BLaER1 (cell line): ENCODE measurements around the gene TRMT2A.

Experiments
- H3K27ac ChIP-seq: shearing (Covaris generic); formaldehyde crosslinking; 2 replicates; pipeline ENCODE4 v1.8.1; 2022
- H3K27me3 ChIP-seq: shearing (Covaris generic); formaldehyde crosslinking; 2 replicates; pipeline ENCODE4 v1.8.1; 2022
- H3K36me3 ChIP-seq: shearing (Covaris generic); formaldehyde crosslinking; 2 replicates; pipeline ENCODE4 v1.8.1; 2022
- H3K4me1 ChIP-seq: shearing (Covaris generic); formaldehyde crosslinking; 2 replicates; pipeline ENCODE4 v1.8.1; 2022
- H3K4me2 ChIP-seq: shearing (Covaris generic); formaldehyde crosslinking; 2 replicates; pipeline ENCODE4 v1.8.1; 2022
- H3K4me3 ChIP-seq: shearing (Covaris generic); formaldehyde crosslinking; 2 replicates; pipeline ENCODE4 v1.8.1; 2022
- H3K9ac ChIP-seq: shearing (Covaris generic); formaldehyde crosslinking; 2 replicates; pipeline ENCODE4 v1.8.1; 2022
- H3K9me3 ChIP-seq: shearing (Covaris generic); formaldehyde crosslinking; 2 replicates; pipeline ENCODE4 v1.8.1; 2022
- H4K20me1 ChIP-seq: shearing (Covaris generic); formaldehyde crosslinking; 2 replicates; pipeline ENCODE4 v1.8.1; 2022
- Cebpa-rat ChIP-seq: shearing (Covaris generic); IDR thresholded peaks from 2 replicates; pipeline ENCODE4 v1.8.1; 2022

TRMT2A gene

DNA sequence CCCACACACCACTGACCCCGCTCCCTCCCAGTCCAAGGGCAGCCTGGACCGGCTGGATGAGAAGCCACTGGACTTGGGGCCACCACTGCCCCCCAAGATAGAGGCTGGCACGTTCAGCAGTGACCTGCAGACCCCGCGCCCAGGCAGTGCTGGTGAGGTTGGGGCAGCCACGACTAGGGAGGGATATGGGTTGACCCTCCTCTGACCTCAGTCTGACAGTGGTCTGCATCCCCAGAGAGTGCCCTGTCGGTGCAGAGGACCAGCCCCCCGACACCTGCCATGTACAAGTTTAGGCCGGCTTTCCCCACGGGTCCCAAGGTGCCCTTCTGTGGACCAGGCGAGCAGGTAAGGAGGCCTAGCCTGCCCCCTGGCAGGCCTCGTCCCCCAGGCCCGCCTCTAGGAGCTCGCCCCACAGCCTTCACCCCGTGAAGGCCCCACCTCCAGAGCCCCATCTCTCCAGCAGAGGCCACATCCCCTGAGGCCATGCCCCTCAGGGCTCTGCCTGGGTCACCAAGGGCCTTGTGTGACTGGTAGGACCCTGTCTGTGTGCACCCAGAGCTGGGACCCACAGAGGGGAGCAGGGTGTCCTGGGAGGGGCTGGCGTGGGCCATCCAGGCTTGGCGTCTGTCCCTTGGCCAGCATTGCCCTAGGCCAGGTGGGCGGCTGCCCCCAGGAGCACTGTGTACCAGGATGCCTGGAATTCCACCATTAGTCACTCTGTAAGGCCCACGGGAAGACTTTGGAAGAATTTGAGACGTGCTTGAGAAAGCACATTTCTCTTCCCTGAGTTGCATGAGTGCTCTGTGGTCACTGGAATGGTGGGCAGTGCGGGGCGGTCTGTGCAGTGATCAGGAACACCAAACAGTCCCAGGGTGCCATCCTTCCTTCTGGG, 24.4 kb upstream of the TRMT2A start:
- Histone ChIP-seq H3K4me1 (peaks cover 52% of the 10 kb centered on the region), H3K4me2 (peak overlapping the region; percentile 66), H3K36me3 (peaks cover 70% of the 10 kb centered on the region), H3K27me3 (no peaks in the 10 kb centered on the region), H3K27ac (peak overlapping the region; percentile 55), H3K9me3 (no peaks in the 10 kb centered on the region), H3K4me3 (no peak overlapping the region), H3K9ac (peak overlapping the region; percentile 48; the same call in 1 of the 2 replicates), H4K20me1 (peaks cover 72% of the 10 kb centered on the region)
- no peak for TF ChIP-seq Cebpa-rat

DNA sequence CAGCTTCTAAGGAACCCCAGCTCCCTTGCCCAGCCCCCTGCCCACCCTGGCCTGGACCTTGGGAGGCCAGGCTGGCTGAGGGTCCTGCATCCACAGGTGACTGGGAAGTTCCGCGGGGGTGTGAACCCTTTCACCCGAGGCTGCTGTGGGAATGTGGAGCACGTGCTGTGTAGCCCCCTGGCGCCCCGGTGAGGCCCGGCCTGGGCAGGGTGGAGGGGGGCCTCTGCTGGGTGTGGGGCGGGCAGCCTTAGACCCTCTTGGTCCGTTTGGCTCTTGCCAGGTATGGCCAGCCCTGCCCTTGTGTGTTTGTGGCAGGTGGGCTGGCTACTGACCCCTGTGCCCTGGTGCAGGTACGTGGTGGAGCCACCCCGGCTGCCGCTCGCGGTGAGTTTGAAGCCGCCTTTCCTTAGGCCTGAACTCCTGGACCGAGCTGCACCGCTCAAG, 23.5 kb upstream of the TRMT2A start:
- Histone ChIP-seq H3K9me3 (no peaks in the 10 kb centered on the region), H4K20me1 (peaks cover 75% of the 10 kb centered on the region), H3K4me3 (no peak overlapping the region), H3K36me3 (peaks cover 66% of the 10 kb centered on the region), H3K9ac (no peak overlapping the region), H3K4me1 (peaks cover 52% of the 10 kb centered on the region), H3K27me3 (no peaks in the 10 kb centered on the region), H3K27ac (no peak overlapping the region), H3K4me2 (no peak overlapping the region)
- no peak for TF ChIP-seq Cebpa-rat

GRCh38 chr22:20140107-20140445, 23.1 kb upstream of the TRMT2A start:
- Histone ChIP-seq H3K4me1 (peaks cover 57% of the 10 kb centered on the region), H4K20me1 (peaks cover 77% of the 10 kb centered on the region), H3K9ac (no peak overlapping the region), H3K27ac (no peak overlapping the region), H3K9me3 (no peaks in the 10 kb centered on the region), H3K4me3 (no peak overlapping the region), H3K4me2 (no peak overlapping the region), H3K27me3 (no peaks in the 10 kb centered on the region), H3K36me3 (peaks cover 61% of the 10 kb centered on the region)
- no peak for TF ChIP-seq Cebpa-rat

GRCh38 chr22:20139391-20140106, 22.5 kb upstream of the TRMT2A start:
- peaks cover 62% of the 10 kb centered on the region for H3K4me1 ChIP-seq
- no peak overlapping the region for H3K4me2 ChIP-seq
- H3K27me3 ChIP-seq, result no peaks in the 10 kb centered on the region
- H3K27ac ChIP-seq, result no peak overlapping the region
- H3K4me3 ChIP-seq, result no peak overlapping the region
- peaks cover 56% of the 10 kb centered on the region for H3K36me3 ChIP-seq
- H3K9me3 ChIP-seq, result no peaks in the 10 kb centered on the region
- no peak overlapping the region for H3K9ac ChIP-seq
- no peak for TF ChIP-seq Cebpa-rat
- H4K20me1 ChIP-seq, result peaks cover 82% of the 10 kb centered on the region

- Histone ChIP-seq H3K27me3 (no peaks in the 10 kb centered on the region), H4K20me1 (peaks cover 89% of the 10 kb centered on the region), H3K9me3 (no peaks in the 10 kb centered on the region), H3K27ac (no peak overlapping the region), H3K4me2 (no peak overlapping the region), H3K4me3 (no peak overlapping the region), H3K36me3 (peaks cover 51% of the 10 kb centered on the region), H3K4me1 (peaks cover 69% of the 10 kb centered on the region), H3K9ac (no peak overlapping the region)
- TF ChIP-seq Cebpa-rat, result no peak
Observed at GRCh38 chr22:20138868-20139267, 21.8 kb upstream of the TRMT2A start.

- H3K27ac ChIP-seq, result peak overlapping the region; percentile 66
- peaks cover 94% of the 10 kb centered on the region for H4K20me1 ChIP-seq
- peaks cover 74% of the 10 kb centered on the region for H3K4me1 ChIP-seq
Observed at GRCh38 chr22:20138417-20138738, 21.4 kb upstream of the TRMT2A start.

GRCh38 chr22:20137671-20138416, 20.8 kb upstream of the TRMT2A start:
- Histone ChIP-seq H4K20me1 (peaks cover 97% of the 10 kb centered on the region), H3K4me3 (no peak overlapping the region; the same call in 1 of the 2 replicates), H3K27me3 (no peaks in the 10 kb centered on the region), H3K4me1 (peaks cover 79% of the 10 kb centered on the region), H3K9ac (peak overlapping the region; percentile 44), H3K27ac (peak overlapping the region; percentile 66), H3K36me3 (peaks cover 41% of the 10 kb centered on the region), H3K4me2 (peak overlapping the region; percentile 99), H3K9me3 (no peaks in the 10 kb centered on the region)
- no peak for TF ChIP-seq Cebpa-rat

More at GRCh38 chr22:20138417-20138738, 21.4 kb upstream of the TRMT2A start:
- Histone ChIP-seq H3K4me3 (no peak overlapping the region), H3K9me3 (no peaks in the 10 kb centered on the region), H3K9ac (peak overlapping the region; percentile 44), H3K27me3 (no peaks in the 10 kb centered on the region), H3K4me2 (peak overlapping the region; percentile 99), H3K36me3 (peaks cover 46% of the 10 kb centered on the region)
- TF ChIP-seq Cebpa-rat, result no peak

- H3K4me1 ChIP-seq, result peaks cover 80% of the 10 kb centered on the region
- no peaks in the 10 kb centered on the region for H3K27me3 ChIP-seq
- H3K36me3 ChIP-seq, result peaks cover 33% of the 10 kb centered on the region
- peak overlapping the region; percentile 99 for H3K4me2 ChIP-seq
- no peaks in the 10 kb centered on the region for H3K9me3 ChIP-seq
- peak overlapping the region; percentile 44; the same call in 1 of the 2 replicates for H3K9ac ChIP-seq
- H3K4me3 ChIP-seq, result no peak overlapping the region; the same call in 1 of the 2 replicates
- peak overlapping the region; percentile 66 for H3K27ac ChIP-seq
- H4K20me1 ChIP-seq, result peaks cover 98% of the 10 kb centered on the region
- no peak for TF ChIP-seq Cebpa-rat
Observed at GRCh38 chr22:20137113-20137512, 20.1 kb upstream of the TRMT2A start.

DNA sequence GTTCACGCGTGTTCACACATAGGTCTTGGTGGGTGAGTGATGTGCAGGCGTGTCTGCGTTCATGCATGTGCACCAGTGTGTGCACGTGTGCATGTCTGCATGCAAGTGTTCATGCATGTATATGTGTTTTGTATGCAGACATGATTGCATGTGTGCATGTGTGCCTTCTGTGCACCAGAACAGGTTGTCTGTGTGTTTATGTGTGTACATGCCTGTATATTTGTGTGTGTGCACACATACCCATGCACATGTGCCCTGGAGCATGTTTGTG, 19.5 kb upstream of the TRMT2A start:
- no peak for TF ChIP-seq Cebpa-rat
- peaks cover 74% of the 10 kb centered on the region for H3K4me1 ChIP-seq
- no peak overlapping the region for H3K4me3 ChIP-seq
- peak overlapping the region; percentile 99 for H3K4me2 ChIP-seq
- H4K20me1 ChIP-seq, result peaks cover 94% of the 10 kb centered on the region
- no peaks in the 10 kb centered on the region for H3K9me3 ChIP-seq
- peak overlapping the region; percentile 69 for H3K27ac ChIP-seq
- peaks cover 28% of the 10 kb centered on the region for H3K36me3 ChIP-seq
- H3K9ac ChIP-seq, result peak overlapping the region; percentile 44; the same call in 1 of the 2 replicates
- no peaks in the 10 kb centered on the region for H3K27me3 ChIP-seq
